Measurements from ENCODE around the gene CA4.
"Not testable (repeated sequence)": the region's sequence is repeated elsewhere in the genome, so short reads cannot be mapped to it uniquely, and the experiment has no call there.

CA4 gene

DNA sequence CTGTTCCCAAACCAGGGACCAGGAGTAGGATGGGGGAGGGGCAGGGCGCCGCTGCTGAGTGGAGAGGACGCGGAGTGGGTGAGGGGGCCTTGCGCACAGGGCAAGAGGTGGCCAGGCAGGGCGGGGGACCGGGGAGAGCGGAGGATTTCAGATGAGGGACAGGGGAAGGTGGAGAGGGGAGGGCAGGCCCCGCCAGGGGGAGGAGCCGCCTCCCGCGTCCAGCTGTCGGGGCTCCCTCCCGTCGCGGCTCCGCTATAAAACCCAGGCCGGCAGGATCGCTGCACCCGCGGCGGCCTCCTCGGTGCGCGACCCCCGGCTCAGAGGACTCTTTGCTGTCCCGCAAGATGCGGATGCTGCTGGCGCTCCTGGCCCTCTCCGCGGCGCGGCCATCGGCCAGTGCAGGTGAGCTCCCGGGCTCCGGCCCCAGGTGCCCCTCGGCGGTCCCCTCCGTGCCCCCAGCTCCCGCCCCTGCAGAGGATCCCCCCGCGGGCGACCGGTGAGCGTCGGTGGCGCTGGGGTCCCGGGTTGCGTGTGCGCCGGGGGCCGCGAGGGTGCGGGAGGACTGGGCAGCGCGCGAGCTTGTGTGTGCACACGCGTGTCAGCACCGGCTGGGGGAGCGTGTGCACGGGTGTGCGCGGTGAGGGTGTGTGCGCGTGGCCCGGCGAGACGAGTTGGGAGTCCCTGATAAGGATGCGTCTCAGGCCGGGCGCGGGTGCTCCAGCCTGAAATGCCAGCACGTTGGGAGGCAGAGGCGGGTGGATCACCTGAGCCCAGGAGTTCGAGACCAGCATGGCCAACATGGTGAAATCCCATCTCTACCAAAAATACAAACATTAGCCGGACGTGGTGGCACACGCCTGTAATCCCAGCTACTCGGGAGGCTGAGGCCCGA lies at the start of gene CA4:
Gene CA4, plus strand, starts transcription at position 283 of the 892 bp plus-strand sequence. Its CDS starts 62 bp downstream, at position 345.
- DNase-seq, result no peak

DNA sequence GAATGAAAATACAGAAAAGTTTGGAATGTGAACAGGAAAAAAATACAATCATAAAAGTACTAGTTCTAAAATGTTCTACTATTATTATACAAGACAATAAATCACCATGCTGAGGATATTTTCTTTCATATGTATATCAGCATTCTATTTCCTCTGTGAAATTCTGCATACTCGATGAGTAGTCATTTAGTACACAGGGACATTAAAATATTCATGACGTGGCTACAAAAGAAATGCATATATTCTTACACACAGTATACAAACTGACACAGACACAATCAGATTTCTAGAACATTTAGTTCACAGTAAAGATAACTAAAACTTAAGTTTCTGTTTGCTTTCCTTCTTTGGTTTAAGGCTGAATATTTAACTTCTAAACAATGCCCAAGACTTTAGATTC lies 49.2 kb upstream of the CA4 start:
- DNase-seq, result not testable (repeated sequence)

DNA sequence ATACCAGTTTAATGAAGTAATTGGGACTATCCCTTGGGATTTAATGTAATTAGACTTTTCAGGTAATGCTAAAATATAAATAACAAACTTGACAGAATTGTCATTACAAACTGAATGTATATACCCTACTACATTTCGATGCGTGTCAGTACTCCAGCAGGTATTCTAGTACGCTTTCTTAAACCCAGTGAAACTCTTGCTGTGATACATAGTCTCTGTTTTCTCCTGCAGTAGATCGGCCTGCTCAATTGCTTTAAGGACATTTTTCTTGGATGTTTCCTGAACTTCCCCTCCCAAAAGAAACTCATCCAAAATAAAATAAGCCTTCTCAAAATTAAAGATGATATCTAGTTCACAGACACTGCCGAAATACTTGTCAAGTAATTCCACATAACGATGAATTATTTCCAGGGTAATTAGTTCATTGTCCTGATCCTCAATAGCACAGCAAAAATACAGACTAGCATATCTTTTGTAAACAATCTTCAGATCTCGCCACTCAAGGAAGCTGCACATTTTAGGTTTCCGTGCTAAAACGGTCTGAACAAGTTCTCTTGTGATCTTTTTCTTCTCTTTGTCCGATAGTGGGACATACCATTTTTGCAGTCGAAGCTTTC lies 47.6 kb upstream of the CA4 start:
- not testable (repeated sequence) for DNase-seq

DNA sequence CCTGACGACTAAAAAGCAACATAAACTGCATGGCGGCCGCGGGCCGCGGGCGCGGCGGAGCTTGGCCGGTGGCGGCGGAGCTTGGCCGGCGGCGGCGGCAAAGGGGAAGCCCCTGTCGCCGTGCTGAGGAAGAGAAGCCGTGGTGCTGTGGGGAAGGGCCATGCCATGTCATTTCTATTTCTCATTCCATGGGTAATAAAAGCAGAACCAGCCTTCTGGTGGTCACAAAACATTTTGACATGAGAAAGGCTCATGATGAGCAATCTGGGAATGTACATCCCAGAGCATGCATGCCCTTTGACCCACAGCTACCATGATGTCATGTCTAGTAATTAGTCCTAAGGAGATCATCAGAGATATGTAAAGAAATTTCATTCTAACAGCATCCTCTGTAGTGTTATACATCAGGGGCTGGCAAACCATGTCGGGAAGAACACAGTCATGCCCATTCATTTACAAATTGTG lies 47.1 kb upstream of the CA4 start:
- peak; percentile 23 for DNase-seq

DNA sequence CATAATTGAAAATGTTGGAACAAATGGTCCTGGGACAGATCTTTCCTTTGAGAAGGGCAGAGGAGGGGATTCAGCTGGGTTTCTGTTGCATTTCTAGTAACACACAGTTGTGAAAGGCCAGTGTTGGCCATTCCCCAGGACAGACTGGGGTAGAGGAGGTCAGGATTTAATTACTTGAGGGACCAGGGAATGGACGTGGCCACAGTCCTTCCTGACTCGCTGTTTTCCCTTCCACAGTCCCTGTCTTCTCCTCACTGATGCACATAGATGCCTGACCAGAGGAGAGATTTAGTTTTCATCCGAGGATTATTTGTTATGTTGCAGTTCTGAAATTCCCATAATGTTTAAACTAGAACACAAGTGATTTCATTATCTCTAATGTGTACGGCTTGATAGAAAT lies 45.8 kb upstream of the CA4 start:
- DNase-seq, result no peak

DNA sequence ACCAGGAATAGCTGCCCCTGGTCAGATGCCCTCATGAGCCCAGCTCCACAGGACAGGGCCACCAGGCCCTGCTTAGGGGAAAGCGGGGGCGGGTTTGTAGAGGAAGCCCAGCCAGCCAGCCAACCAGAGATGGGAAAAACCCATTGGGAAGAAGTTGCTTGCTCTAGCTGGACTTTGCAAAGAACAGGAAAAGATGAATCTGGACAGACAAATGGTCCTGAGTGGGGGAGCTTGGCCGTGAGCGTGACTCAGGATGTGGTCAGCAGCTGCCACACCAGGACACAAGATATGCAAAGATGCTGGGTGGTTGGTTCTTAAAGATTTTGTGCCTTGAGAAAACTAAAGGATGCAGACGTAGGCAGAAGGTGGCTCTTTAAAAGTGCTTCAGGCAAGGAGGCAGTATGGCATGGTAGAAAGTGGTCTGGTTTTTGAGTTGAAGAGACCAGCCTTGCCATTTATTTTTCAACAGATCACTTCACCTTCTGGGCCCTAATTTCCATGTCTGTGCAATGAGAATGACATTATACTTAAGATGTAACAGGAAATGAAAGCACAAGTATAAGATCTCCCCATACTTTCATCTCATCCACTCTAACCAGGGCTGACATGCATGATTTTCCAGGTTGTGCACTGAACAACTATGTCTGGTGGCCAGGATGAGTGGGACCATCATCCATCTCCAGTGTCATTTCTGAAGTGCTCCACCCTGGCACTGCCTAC lies 43.3 kb upstream of the CA4 start:
- DNase-seq, result no peak

DNA sequence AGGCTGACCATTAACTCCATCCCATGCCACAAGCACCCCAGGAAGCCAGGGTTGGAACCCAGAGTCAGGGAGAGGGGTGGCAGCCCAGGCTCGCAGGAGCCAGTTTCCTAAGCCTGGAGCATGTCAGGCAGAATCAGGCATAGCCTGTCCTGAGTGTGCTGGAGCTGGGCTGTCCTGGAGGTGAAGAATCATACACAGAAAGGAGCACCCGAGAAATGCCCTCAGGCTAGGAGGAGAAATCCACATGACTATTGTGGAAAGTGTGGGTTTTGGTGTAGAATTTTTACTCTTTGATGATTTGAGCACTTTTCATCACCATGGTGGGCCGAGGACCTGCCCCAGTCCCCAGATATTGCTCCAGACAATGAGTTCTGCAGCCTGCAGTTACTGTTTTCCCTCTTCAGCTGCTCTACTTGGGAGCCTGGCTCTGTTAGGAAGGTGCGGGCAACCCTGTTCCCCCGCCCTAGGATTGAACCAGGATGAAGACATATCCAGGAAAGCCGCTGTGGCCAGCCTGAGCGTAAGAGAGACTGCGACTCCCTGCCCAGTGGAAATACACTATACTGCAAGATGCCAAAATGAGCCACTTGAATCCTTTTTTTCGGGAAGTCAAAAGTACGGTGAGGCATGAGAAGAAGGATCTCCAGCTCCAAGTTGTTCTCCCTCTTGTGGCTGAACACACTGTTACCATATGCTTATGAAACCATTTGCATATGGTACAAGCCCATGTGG lies 42.1 kb upstream of the CA4 start:
- no peak for DNase-seq

DNA sequence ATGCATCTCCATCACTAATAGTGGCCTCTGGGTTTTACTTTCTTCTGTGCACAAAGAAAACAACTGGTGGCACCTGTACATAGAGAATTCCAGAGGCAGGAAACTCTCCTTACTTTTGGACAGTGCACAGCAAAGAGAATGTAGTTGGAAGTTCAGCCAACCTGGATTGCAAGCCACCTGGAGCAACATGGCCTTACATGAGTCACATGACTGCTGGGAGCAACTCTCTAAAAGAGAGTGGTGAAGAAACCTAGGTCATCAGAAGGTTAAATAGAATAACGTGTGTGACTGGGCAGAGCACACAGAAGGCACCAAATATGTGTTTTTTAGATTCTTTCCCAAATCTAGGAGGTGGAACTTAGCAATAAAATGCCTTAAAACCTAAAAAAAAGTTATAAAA lies 41.5 kb upstream of the CA4 start:
- not testable (repeated sequence) for DNase-seq

DNA sequence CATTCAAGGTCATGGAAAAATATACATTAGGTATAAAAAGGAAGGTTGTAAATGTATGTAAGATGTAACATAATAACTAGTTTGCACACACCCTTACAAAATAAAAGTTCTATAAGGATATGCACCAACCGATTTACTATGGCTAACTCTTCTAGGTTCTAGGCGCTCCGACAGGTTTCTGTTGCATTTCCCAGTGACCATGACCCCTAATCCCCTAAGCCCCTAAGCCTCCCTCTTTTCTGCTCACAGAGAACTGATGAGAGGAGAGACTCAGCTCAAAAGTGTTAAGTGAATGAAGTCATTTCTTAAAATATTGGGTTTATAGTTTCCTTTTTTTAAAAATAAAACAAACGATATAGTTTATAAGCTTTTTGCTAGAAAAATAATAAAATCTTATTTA lies 41.1 kb upstream of the CA4 start:
- no peak for DNase-seq

DNA sequence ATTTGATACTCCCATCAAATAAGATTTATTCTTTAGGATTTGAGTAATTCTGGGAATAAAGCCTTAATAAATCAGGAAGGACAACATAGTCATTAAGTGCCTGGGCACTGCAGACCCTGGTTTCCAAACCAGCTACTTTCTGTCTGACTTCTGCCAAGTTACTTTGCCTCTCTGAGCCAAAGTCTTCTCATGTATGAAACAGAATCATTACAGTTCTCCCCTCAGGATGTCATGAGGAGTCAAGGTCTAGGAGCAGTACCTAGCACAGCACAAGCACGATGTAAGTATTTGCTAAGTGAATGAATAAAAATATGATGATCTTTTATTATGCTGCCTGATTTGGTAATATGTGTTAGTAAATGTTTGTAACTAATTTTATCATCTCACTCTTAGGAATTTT lies 40.6 kb upstream of the CA4 start:
- no peak for DNase-seq

DNA sequence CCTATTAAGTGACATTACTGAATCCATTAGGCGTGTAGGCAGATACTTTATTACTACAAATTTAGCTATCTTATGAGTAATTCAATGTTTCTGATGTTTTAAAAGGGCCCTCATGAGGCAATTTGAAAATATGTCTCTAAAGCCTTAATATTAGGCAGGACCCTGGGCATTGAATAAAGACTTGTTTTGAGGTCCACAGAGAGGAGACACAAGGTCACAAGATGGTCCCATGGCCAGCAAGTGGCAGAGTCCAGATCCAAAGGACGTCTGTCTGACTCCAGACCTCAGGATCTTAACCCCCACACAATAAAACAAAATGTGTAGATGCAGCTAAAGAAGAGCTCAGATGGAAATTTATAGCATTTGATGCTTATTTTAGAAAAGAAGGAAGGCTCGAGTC lies 39.2 kb upstream of the CA4 start:
- no peak for DNase-seq

DNA sequence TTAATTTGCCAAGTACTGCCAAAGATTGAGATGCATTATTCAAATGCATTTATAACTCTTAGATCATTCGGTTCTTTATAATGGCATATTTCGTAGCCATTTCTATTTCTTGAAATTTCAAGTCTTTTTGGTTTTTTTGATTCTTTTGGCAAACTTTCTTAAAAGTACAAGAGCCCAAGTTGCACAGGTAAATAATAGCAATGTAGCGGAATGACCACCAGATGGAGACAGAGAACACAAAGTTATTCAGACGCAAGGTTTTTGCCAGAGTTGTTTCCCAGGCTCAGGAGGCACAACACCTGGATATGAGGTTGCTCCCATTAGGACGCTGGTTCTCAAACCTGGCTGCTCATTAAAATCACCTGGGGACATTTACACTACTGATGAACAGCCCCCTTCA lies 38.1 kb upstream of the CA4 start:
- not testable (repeated sequence) for DNase-seq

DNA sequence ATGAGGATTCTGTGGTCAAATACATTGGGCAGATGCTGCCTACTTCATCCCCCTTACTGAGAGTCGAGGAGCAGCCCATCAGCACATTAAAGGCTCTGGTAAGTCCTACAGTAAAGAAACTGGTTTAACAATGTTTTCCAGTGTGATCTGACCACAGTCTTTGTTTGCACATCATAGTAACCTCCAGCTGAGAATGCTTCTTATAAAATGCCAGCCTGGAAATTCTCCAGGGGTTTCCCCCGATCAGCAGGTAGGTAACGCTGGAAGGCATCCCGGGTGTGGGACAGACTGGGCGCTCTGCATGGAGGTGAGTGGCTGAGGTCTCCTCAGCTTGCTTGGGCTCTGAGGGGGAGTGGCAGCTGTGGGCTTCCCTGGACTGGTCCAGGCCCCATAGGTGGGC lies 34.4 kb upstream of the CA4 start:
- DNase-seq, result not testable (repeated sequence)

DNA sequence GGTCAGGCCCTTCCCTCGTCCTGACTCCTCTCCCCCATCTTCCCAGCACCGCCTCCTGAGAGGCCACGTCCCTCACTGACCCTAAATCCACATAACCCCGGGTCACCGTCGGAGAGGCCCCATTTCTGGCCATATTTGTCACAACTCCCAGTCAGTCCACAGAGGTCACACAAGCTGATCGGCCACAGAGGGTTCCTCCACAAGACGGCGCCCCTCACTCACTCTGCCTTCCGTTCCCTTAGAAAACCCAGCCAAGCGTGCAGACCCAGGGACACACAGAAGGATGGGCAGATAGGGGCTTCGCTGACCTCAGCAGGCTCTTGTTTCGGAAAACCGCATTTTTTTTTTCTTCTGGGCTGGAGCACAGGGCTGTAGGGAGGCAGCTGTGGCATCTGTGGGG lies 33.6 kb upstream of the CA4 start:
- DNase-seq, result not testable (repeated sequence)

DNA sequence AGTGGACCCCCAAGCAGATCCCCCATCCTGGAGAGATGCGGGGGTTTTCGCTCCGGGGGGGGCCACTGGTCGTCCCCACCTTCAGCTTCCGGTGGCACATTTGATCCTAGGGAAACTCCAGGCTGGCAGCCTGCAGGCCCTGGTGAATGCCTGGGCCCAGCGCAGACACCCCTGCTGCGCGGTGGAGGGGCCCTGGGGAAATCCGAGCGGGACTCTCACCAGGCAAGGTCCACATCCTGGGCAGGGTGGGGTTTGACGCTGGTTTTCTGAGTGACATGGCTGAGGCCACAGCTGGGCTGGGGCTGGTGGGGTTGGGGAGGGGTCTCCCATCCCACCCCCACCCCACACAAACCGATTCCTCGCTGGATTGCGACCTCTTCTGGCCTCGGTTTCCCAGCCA lies 30.6 kb upstream of the CA4 start:
- not testable (repeated sequence) for DNase-seq

DNA sequence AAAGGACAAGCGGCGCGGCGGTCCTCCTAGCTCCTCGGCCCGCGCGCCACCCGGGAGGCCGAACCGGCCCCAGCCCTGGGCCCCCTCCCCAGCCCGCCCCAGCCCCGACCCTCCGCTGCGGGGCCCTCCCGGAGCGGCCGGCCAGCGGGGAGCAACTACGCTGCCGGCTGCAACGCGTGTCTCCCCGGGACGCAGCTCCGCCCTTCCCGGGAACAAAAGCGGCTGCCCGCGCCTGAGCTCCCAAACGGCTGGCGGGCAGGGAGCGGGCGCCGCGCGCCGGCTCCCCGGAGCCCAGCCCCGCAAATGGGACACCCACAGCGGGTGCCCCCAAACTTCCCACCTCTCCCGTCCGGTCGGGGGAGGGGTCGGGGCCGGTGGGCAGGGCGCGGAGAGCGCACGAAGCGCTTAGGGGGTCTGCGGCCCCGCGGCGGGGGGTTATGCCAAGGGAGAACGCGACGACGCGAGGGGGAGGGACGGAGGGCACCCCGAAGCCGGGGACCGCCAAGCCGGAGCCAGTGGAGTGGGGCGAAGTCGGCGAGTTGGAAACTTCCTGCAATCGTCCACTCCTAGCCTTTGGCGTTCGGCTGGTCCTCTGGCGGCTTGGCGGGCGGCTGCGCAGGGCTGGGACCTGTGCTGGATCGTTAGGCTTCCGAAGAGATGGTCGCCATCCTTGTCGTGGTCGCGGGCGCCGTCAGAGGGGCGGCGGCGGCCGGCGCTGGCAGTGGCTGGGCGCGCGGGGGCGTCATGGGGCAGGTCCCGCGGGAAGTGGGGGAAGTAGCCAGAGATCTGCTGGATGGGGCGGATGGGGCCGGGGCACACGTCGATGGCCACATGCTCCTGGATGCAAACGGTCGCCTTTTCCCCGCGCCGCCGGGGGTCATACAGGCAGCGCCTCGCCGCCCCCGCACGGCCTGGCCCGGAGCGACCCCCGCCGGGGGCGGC lies 29.7 kb upstream of the CA4 start:
- DNase-seq, result not testable (repeated sequence)

DNA sequence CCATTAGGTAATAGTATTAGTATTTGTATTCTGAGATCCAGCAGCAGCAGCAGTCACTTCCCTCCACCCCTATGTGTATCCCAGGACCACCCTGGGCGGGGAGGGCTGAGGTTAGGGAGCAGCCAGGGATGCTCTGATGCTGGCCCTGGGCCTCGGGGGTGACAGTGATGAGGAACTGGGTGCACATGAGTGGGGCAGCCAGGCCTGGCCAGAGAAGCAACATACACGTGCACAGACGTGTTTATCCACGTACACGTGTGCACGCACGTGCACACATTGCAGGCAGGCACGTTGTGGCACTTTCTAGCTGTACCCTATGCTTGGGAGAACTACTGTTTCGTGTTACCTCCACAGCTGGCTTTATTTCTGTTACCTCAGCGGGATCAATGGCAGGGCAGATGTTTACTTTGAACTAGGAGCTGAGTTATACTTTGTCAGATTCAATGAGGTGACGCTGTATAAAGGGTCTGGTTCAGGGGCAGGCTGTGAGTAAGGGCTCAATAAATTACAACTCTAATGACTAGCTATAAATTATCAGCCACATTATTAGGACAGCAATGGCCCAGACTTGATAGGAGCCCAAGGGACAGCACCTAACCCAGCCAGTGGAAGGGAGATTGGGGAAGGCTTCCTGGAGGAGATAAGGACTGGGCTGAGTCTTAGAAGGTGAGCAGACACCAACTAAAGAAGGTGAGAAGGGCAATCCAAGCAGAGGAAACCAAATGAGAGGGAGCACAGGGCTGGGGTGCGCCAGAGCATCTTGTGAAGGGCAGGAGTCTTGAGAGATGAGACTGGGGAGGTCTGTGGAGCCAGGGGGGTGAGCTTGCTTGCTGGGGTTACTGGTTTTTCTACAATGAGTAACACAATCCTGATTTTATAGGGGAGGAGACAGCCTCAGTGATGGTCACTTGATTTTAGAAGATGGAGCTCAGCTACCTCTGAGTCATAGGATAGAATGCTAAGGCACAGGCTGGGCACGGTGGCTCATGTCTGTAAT lies 22.4 kb upstream of the CA4 start:
- DNase-seq, result no peak

DNA sequence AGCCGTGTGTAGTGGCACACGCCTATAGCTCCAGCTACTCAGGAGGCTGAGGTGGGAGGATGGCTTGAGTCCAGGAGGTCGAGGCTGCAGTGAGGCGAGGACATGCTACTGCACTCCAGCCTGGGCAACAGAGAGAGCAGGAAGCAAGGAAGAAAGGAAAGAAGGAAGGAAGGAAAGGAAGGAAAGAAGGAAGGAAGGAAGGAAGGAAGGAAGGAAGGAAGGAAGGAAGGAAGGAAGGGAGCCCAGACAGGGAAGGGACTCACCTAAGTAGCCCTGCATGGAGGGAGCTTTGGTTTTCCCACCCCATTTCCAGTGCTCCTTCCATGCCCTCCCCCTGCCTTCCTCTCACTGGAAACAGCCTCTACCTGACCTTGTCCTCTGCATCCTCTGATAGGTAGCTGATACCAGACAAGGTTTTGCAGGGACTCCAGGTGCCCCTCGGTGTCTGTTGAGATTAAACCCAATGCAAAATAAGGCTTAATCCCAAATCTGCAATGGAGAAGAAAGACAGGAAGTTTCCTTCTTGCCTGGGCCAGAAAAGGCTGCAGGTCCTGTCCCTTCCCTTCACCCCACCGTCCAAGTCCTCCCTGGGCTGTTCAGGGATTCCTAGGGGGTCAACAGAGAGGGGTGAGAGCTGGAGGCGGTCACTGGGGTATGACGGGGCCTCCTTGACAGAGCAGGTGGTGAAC lies 21.5 kb upstream of the CA4 start:
- no peak for DNase-seq

DNA sequence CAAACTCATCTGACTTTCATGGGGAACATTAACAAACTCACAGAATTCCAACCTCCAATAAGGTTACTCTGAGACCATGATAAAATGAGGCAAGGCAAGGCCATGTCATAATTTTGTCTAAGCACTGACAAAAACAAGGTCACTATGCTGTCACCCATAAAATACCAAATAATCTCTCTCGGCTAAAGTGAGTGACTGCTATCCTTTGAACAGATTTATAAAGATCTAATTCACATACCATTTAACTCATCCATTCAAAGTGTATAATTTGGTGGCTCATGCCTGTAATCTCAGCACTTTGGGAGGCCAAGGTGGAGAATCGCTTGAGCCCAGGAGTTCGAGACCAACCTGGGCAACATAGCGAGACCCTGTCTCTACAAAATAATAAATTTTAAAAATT lies 20.6 kb upstream of the CA4 start:
- no peak for DNase-seq

DNA sequence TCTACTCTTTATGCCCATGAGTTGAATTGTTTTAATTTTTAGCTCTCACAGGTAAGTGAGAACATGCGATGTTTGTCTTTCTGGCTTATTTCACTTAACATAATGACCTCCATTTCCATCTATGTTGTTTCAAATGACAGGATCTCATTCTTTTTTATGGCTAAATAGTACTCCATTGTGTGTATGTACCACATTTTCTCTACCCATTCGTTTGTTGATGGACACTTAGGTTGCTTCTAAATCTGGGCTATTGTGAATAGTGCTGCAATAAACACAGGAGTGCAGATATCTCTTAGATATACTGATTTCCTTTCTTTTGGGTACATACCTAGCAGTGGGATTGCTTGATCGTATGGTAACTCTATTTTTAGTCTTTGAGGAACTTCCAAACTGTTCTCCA lies 19.3 kb upstream of the CA4 start:
- DNase-seq, result no peak

All from CD4-positive, alpha-beta T cell treated with Interleukin-10 for 1 hour (primary cell).